Measurements from ENCODE around the gene ZCWPW1. TPM values are rescaled to one million over a fixed set of nuclear protein-coding genes. Genes with fewer than 3 reads are reported as not detected.

Gene ZCWPW1
- total RNA-seq, 1 experiment from 2014 or later, result 0.45 TPM

GRCh38 chr7:100427762-100428198 is 723 bp downstream of the ZCWPW1 start:
- TF ChIP-seq CTCF (conservative IDR thresholded peaks at IDR 0.05; ENCODE audit: low read depth, low read length) (no peak), EZH2 (IDR thresholded peaks at IDR 0.05; ENCODE audit: borderline replicate concordance, low read depth, low read length, poor library complexity, severe bottlenecking) (no peak)
- no peak for DNase-seq (ENCODE audit: low spot score)
- Histone ChIP-seq H3K27me3 (replicated peaks; ENCODE audit: insufficient read depth, low read depth, low read length, poor library complexity) (no peaks in the 10 kb centered on the region), H3K9me3 (ENCODE audit: low read depth, low read length, poor library complexity, severe bottlenecking) (peaks cover 4% of the 10 kb centered on the region), H3K36me3 (ENCODE audit: insufficient read depth, low read length, poor library complexity, severe bottlenecking) (peaks cover 19% of the 10 kb centered on the region), H3K4me1 (ENCODE audit: insufficient read depth, low read length, poor library complexity, severe bottlenecking) (peaks cover 22% of the 10 kb centered on the region), H3K4me3 (ENCODE audit: low read depth, low read length, poor library complexity, severe bottlenecking) (no peak overlapping the region), H3K27ac (ENCODE audit: low read depth, low read length, poor library complexity, severe bottlenecking) (peak overlapping the region; percentile 99)
- ChIA-PET POLR2A (ENCODE audit: low non-redundant PET) (interaction anchor here (1.0 kb wide), 1 partner anchor 9 kb away, joined by 3 read pairs; no protein-coding TSS in a partner anchor), CTCF (no interaction called here)
- intact Hi-C loops (cut with micrococcal nuclease; ENCODE audit: unreplicated experiment), result no loop called here
- no TSS peak for BruUV-seq (replicated peaks)

- TF ChIP-seq CTCF (conservative IDR thresholded peaks at IDR 0.05; ENCODE audit: low read depth, low read length) (no peak), EZH2 (IDR thresholded peaks at IDR 0.05; ENCODE audit: borderline replicate concordance, low read depth, low read length, poor library complexity, severe bottlenecking) (no peak)
- H3K4me1 ChIP-seq (ENCODE audit: insufficient read depth, low read length, poor library complexity, severe bottlenecking), result peaks cover 9% of the 10 kb centered on the region
- intact Hi-C loops (cut with micrococcal nuclease; ENCODE audit: unreplicated experiment), result no loop called here
- no TSS peak for BruUV-seq (replicated peaks)
- H3K27me3 ChIP-seq (replicated peaks; ENCODE audit: insufficient read depth, low read depth, low read length, poor library complexity), result no peaks in the 10 kb centered on the region
- H3K36me3 ChIP-seq (ENCODE audit: insufficient read depth, low read length, poor library complexity, severe bottlenecking), result peaks cover 7% of the 10 kb centered on the region
- no peak overlapping the region for H3K27ac ChIP-seq (ENCODE audit: low read depth, low read length, poor library complexity, severe bottlenecking)
- ChIA-PET POLR2A (ENCODE audit: low non-redundant PET) (no interaction called here), CTCF (no interaction called here)
- H3K9me3 ChIP-seq (ENCODE audit: low read depth, low read length, poor library complexity, severe bottlenecking), result peaks cover 4% of the 10 kb centered on the region
- DNase-seq (ENCODE audit: low spot score), result peak; percentile 24
- no peak overlapping the region for H3K4me3 ChIP-seq (ENCODE audit: low read depth, low read length, poor library complexity, severe bottlenecking)
These were observed 2.0 kb downstream of the ZCWPW1 start for GRCh38 chr7:100426516-100426915.

GRCh38 chr7:100425347-100425746 is 3.2 kb downstream of the ZCWPW1 start:
- intact Hi-C loops (cut with micrococcal nuclease; ENCODE audit: unreplicated experiment), result no loop called here
- Histone ChIP-seq H3K27me3 (replicated peaks; ENCODE audit: insufficient read depth, low read depth, low read length, poor library complexity) (no peaks in the 10 kb centered on the region), H3K9me3 (ENCODE audit: low read depth, low read length, poor library complexity, severe bottlenecking) (peaks cover 4% of the 10 kb centered on the region), H3K36me3 (ENCODE audit: insufficient read depth, low read length, poor library complexity, severe bottlenecking) (no peaks in the 10 kb centered on the region), H3K4me3 (ENCODE audit: low read depth, low read length, poor library complexity, severe bottlenecking) (no peak overlapping the region), H3K4me1 (ENCODE audit: insufficient read depth, low read length, poor library complexity, severe bottlenecking) (no peaks in the 10 kb centered on the region), H3K27ac (ENCODE audit: low read depth, low read length, poor library complexity, severe bottlenecking) (no peak overlapping the region)
- ChIA-PET POLR2A (ENCODE audit: low non-redundant PET) (no interaction called here), CTCF (no interaction called here)
- TF ChIP-seq EZH2 (IDR thresholded peaks at IDR 0.05; ENCODE audit: borderline replicate concordance, low read depth, low read length, poor library complexity, severe bottlenecking), result no peak
- BruUV-seq (replicated peaks), result no TSS peak
- DNase-seq (ENCODE audit: low spot score), result no peak

- ChIA-PET POLR2A (ENCODE audit: low non-redundant PET) (no interaction called here), CTCF (no interaction called here)
- BruUV-seq (replicated peaks), result no TSS peak
- Histone ChIP-seq H3K27me3 (replicated peaks; ENCODE audit: insufficient read depth, low read depth, low read length, poor library complexity) (no peaks in the 10 kb centered on the region), H3K4me3 (ENCODE audit: low read depth, low read length, poor library complexity, severe bottlenecking) (no peak overlapping the region), H3K4me1 (ENCODE audit: insufficient read depth, low read length, poor library complexity, severe bottlenecking) (no peaks in the 10 kb centered on the region), H3K36me3 (ENCODE audit: insufficient read depth, low read length, poor library complexity, severe bottlenecking) (no peaks in the 10 kb centered on the region), H3K9me3 (ENCODE audit: low read depth, low read length, poor library complexity, severe bottlenecking) (peaks cover 4% of the 10 kb centered on the region), H3K27ac (ENCODE audit: low read depth, low read length, poor library complexity, severe bottlenecking) (no peak overlapping the region)
- no peak for TF ChIP-seq CTCF (conservative IDR thresholded peaks at IDR 0.05; ENCODE audit: low read depth, low read length)
- no peak for DNase-seq (ENCODE audit: low spot score)
- intact Hi-C loops (cut with micrococcal nuclease; ENCODE audit: unreplicated experiment), result no loop called here
These were observed 5.2 kb downstream of the ZCWPW1 start for GRCh38 chr7:100423315-100423714.

Measured in A673 (cell line).